ENCODE data around the gene TPRKB. TPM values are rescaled to one million over a fixed set of nuclear protein-coding genes. Genes with fewer than 3 reads are reported as not detected.
"Not testable (repeated sequence)": the region's sequence is repeated elsewhere in the genome, so short reads cannot be mapped to it uniquely, and the experiment has no call there.

The TPRKB gene
- total RNA-seq, 1 donor: 21.4 TPM

- H3K4me3 ChIP-seq (ENCODE audit: low read length): no peak overlapping the region
- H3K4me1 ChIP-seq (ENCODE audit: insufficient read depth, low read length): peaks cover 17% of the 10 kb centered on the region
- H3K27me3 ChIP-seq (ENCODE audit: insufficient read depth, low read length): no peaks in the 10 kb centered on the region
- no peaks in the 10 kb centered on the region for H3K9me3 ChIP-seq (ENCODE audit: low read depth, low read length)
Measured at GRCh38 chr2:73698101-73698500, 39.0 kb downstream of the TPRKB start.

DNA sequence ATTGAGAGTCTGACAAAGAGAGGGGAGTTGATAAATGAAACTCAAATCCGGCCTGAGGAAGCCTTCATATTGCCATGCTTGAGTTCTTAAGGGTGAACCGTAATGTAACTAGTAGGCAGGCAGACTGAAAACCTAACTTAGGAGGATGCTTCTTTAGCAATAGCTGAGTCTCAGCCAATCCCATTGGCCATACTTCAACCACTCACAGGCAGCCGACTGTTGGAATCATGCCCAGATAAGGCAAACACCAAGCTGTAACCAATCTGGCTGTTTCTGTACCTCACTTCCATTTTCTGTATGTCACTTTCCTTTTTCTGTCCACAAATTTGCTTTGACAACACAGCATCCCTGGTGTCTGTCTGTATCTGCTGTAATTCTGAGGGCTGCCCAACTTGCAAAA is 39.5 kb downstream of the TPRKB start:
- H3K4me3 ChIP-seq (ENCODE audit: low read length): no peak overlapping the region
- no peaks in the 10 kb centered on the region for H3K27me3 ChIP-seq (ENCODE audit: insufficient read depth, low read length)
- no peaks in the 10 kb centered on the region for H3K9me3 ChIP-seq (ENCODE audit: low read depth, low read length)
- H3K4me1 ChIP-seq (ENCODE audit: insufficient read depth, low read length): peaks cover 17% of the 10 kb centered on the region

GRCh38 chr2:73696985-73697384 is 40.2 kb downstream of the TPRKB start:
- H3K27me3 ChIP-seq (ENCODE audit: insufficient read depth, low read length); H3K9me3 ChIP-seq (ENCODE audit: low read depth, low read length); H3K4me3 ChIP-seq (ENCODE audit: low read length): not testable (repeated sequence)
- peaks cover 17% of the 10 kb centered on the region for H3K4me1 ChIP-seq (ENCODE audit: insufficient read depth, low read length)

DNA sequence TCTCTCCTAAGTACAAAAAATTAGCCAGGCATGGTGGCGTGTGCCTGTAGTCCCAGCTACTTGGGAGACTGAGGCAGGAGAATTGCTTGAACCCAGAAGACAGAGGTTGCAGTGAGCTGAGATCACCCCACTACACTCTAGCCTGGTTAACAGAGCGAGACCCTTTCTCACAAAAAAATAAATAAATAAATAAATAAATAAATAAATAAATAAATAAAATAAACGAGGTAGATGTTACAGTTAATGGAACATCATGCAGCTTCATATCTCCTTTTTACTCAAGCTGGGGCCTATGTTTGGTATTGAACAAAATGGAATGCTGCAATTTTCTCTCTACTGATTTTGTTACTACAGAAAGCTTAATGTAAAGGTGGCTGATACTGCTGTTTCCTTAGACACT is 40.6 kb downstream of the TPRKB start:
- not testable (repeated sequence) for H3K27me3 ChIP-seq (ENCODE audit: insufficient read depth, low read length); H3K9me3 ChIP-seq (ENCODE audit: low read depth, low read length); H3K4me3 ChIP-seq (ENCODE audit: low read length)
- H3K4me1 ChIP-seq (ENCODE audit: insufficient read depth, low read length): peaks cover 14% of the 10 kb centered on the region

DNA sequence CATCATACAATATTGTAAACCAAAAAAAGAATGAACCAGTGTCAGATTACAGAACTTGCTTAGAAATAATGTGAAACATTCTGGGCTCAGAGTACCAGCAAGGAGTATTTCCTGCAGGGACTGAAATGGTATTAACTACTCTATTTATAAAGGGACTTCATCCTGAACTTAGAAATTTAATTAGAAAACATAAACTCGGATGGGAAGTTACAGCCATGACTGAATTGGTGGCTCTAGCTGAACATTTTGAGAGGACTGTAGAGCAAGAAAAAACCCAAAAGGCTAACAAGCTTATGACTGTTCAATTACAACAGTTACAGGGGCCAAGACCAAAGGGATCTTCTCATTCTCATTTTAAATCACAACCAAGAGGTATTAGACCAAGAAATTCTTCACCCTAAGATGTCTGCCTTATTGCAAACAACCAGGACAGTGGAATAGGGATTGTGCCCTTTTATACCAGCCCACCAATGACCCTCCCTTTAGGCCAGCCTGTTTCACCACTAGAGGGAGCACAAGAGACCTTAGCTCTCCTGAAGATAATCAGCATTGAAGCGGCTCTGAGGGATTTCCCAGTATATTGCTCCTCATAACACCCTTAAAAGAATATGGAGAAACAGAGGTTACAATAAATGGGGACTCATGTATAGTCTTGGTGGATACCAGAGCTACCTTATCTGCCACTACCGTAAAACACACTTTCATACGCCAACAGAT is 46.6 kb downstream of the TPRKB start:
- not testable (repeated sequence) for H3K9me3 ChIP-seq (ENCODE audit: low read depth, low read length); H3K4me3 ChIP-seq (ENCODE audit: low read length); H3K4me1 ChIP-seq (ENCODE audit: insufficient read depth, low read length); H3K27me3 ChIP-seq (ENCODE audit: insufficient read depth, low read length)

- H3K27me3 ChIP-seq (ENCODE audit: insufficient read depth, low read length); H3K4me1 ChIP-seq (ENCODE audit: insufficient read depth, low read length); H3K9me3 ChIP-seq (ENCODE audit: low read depth, low read length); H3K4me3 ChIP-seq (ENCODE audit: low read length): not testable (repeated sequence)
Measured at GRCh38 chr2:73688494-73688893, 48.7 kb downstream of the TPRKB start.

DNA sequence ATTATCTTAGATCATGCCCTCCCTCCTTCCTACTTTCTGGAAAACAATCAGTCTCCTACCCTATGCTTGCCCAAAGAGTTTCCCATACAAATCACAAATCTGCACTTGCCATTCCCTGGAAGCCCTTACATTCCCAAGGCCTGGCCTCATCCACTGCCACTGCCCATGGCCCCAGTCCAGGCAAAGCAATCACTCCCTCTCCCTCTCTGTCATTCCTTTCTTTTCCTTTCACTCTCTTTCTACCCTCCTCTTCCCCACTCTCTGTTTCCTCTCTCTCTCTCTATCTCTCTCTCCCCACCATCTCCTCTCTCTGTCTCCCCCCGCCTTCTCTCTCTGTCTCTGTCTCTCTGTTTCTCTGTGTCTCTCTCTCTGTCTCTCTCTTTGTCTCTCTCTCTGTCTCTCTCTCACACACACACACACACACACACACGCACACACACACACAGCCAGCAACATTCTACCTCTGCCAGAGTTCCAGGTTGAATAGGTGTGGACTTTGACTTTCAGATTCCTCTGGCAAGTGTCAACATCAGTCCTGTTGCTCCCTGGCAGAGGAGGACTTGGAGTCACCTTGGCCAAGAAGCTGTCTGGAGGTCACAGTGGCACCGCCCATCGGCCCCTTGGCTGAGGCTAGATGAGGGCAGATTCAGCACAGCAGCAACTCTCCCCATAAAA is 51.2 kb downstream of the TPRKB start:
- Histone ChIP-seq H3K4me1 (ENCODE audit: insufficient read depth, low read length) (no peaks in the 10 kb centered on the region), H3K9me3 (ENCODE audit: low read depth, low read length) (no peaks in the 10 kb centered on the region), H3K27me3 (ENCODE audit: insufficient read depth, low read length) (no peaks in the 10 kb centered on the region), H3K4me3 (ENCODE audit: low read length) (no peak overlapping the region)

DNA sequence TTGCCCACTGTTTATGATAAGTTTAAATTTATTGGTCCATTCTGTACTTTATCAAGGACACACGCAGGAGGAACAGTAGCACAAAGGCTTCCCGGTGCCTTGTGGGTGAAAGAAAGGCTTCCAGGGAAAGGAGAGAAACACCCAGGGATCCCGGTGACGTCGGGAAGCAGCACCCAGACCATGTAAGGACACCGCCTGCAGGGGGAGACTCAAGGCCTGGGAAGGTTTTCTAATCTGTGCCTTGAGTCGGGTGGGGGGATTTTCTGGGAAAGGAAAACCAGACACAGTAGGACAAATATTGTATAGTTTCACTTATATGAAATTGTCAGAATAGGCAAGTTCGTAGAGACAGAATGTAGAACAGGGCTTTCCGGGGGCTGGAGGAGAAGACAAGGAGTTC is 52.2 kb downstream of the TPRKB start:
- not testable (repeated sequence) for H3K9me3 ChIP-seq (ENCODE audit: low read depth, low read length); H3K4me1 ChIP-seq (ENCODE audit: insufficient read depth, low read length); H3K4me3 ChIP-seq (ENCODE audit: low read length); H3K27me3 ChIP-seq (ENCODE audit: insufficient read depth, low read length)

DNA sequence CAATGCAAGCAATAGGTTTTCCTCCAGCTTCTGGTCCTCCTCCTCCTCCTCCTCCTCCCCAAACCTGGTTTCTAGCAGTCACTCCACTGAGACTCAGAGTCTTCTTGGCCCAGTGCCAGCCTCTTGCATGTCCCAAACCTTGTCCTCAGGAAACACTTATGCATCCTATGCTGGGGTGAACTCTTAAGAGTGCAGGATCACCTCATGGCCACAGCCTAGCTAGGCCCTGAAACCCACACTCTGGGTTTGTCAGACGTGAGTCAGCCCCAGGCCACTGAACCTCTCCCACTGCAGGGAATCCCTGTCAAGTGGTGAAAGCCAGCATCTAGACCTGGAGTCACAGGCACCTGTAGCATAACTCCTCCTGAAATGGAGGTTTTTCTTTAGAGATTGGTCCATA is 52.8 kb downstream of the TPRKB start:
- H3K9me3 ChIP-seq (ENCODE audit: low read depth, low read length); H3K4me3 ChIP-seq (ENCODE audit: low read length); H3K4me1 ChIP-seq (ENCODE audit: insufficient read depth, low read length); H3K27me3 ChIP-seq (ENCODE audit: insufficient read depth, low read length): not testable (repeated sequence)

DNA sequence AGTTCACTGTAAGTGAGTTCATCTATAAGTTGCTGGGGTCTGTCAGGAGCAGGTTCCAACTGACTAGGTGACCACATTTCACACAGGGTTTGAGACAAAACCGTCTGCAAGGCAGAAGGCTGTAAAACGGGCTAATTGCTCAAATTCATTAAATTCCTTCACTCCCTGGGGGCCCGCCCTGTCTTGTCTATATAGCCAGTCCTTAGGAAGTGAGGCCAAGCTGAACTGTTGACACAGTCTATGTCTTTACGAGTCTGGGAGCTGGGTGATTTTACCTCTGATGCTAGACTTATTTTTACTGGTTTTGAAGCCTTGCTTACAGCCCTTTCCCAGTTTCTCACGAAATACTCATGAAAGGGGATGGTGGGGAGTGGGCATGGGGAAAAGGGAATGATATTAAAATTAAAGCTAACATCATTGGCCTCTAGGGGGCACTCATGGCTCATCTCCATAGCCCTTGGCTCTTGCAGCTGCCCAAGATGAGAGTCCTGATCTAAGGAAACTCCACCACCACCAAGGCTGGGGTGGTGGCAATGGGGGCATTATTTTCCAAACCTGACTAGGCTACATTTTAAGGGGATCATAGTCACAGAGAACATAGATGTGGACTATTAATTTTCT is 57.1 kb downstream of the TPRKB start:
- not testable (repeated sequence) for H3K27me3 ChIP-seq (ENCODE audit: insufficient read depth, low read length); H3K9me3 ChIP-seq (ENCODE audit: low read depth, low read length); H3K4me3 ChIP-seq (ENCODE audit: low read length); H3K4me1 ChIP-seq (ENCODE audit: insufficient read depth, low read length)

Other genes starting within 250 kb of the TPRKB start
- not detected for gene NAT8, start 94.9 kb downstream of the TPRKB start, total RNA-seq
- gene DUSP11, start 42.8 kb upstream of the TPRKB start, total RNA-seq: 84.5 TPM
- not detected for gene C2orf78, start 46.8 kb upstream of the TPRKB start, total RNA-seq
- 8.8 TPM for gene STAMBP, start 91.6 kb upstream of the TPRKB start, total RNA-seq
- gene ACTG2, start 155.7 kb upstream of the TPRKB start, total RNA-seq: 0.10 TPM
- gene DGUOK, start 189.5 kb upstream of the TPRKB start, total RNA-seq: 33.6 TPM
- 21.0 TPM for gene TET3, start 247.6 kb upstream of the TPRKB start, total RNA-seq

All from mononuclear cell (primary cell).